HCT116 (cell line): ENCODE data around the gene SIGLEC14. TPM values are rescaled to one million over a fixed set of nuclear protein-coding genes. Genes with fewer than 3 reads are reported as not detected.

Source experiments
- ATAC-seq: fragments of 200-7000 bp; cut with Tn5 transposase; 2 replicates; pipeline ENCODE4 v1.9.1; 2020; ENCODE audit warnings: mild to moderate bottlenecking, moderate library complexity
- BruUV-seq: library from RNA; stranded (reverse); fragments of 400-500 nt; replicated peaks from 2 replicates; lab custom pipeline; 2021; lab: Mats Ljungman, UMichigan
- CTCF ChIA-PET: fragments of 300-600 bp; sonication (Branson Sonifier 250); formaldehyde crosslinking; loops from one replicate; lab custom pipeline; 2021; ENCODE audit warnings: antibody characterized with exemption; lab: Charles Lee
- POLR2A ChIA-PET: fragments of 300-600, 350-600 bp; sonication (Branson Sonifier 250); formaldehyde crosslinking; loops from one replicate; lab custom pipeline; 2021; ENCODE audit warnings: antibody characterized with exemption; lab: Charles Lee
- RAD21 ChIA-PET, 2 experiments: fragments of 300-600 bp; sonication (Branson Sonifier 250); formaldehyde crosslinking; loops; one replicate each; lab custom pipeline; 2023; ENCODE audit warnings: low total read pairs in 2 of 2; ENCODE audit not compliant: uncharacterized antibody in 2 of 2, unreplicated experiment in 2 of 2, low non-redundant PET in 1 of 2; lab: Charles Lee
- DNase-seq: peaks from one replicate; pipeline ENCODE4 v3.0.0-alpha.2; 2010; ENCODE audit warnings: low read depth, low spot score
- H2AFZ ChIP-seq: fragments of 200-600 bp; shearing (Covaris generic), sonication (generic); 2 replicates; pipeline ENCODE4 v1.6.1; 2017; ENCODE audit warnings: low read depth, mixed run types, mixed read lengths, antibody characterized with exemption, low read length; ENCODE audit not compliant: poor library complexity, severe bottlenecking
- H3K27ac ChIP-seq: 2 replicates; pipeline ENCODE4 v1.5.1; 2012; ENCODE audit warnings: low read depth, low read length
- H3K27me3 ChIP-seq: fragments of 200-600 bp; sonication (generic); 2 replicates; pipeline ENCODE4 v1.6.1; 2016; ENCODE audit warnings: mixed run types, low read length, mixed read lengths; ENCODE audit not compliant: insufficient read depth
- H3K36me3 ChIP-seq, 2 experiments: fragments of 200-500 bp in 1 of 2; fragments of 200-600 bp in 1 of 2; sonication (Bioruptor generic) in 1 of 2; sonication (generic) in 1 of 2; 2 replicates each; pipeline versions ENCODE4 v1.5.1 to v1.6.1; 2014 to 2016; ENCODE audit warnings: low read length in 2 of 2, inconsistent platforms in 1 of 2, mixed read lengths in 1 of 2, mixed run types in 1 of 2; ENCODE audit not compliant: insufficient read depth in 2 of 2, control insufficient read depth in 1 of 2
- H3K4me1 ChIP-seq, 2 experiments: fragments of 200-600 bp in 1 of 2; sonication (generic) in 1 of 2; 2 replicates each; pipeline versions ENCODE4 v1.5.1 to v1.6.1; 2012 to 2017; ENCODE audit warnings: low read length in 2 of 2, inconsistent platforms in 1 of 2, mild to moderate bottlenecking in 1 of 2, mixed read lengths in 1 of 2, mixed run types in 1 of 2, moderate library complexity in 1 of 2; ENCODE audit not compliant: insufficient read depth in 2 of 2, control insufficient read depth in 1 of 2
- H3K4me2 ChIP-seq: fragments of 200-600 bp; sonication (generic); 2 replicates; pipeline ENCODE4 v1.6.1; 2017; ENCODE audit warnings: mixed run types, low read length, mixed read lengths
- H3K4me3 ChIP-seq, 2 experiments: fragments of 200-600 bp in 1 of 2; sonication (generic) in 1 of 2; replicated peaks in 1 of 2; 2 replicates each; pipeline ENCODE4 v1.5.1; 2011 to 2016; ENCODE audit warnings: low read length in 2 of 2, control low read depth in 1 of 2, low read depth in 1 of 2, mild to moderate bottlenecking in 1 of 2, mixed read lengths in 1 of 2, mixed run types in 1 of 2
- H3K79me2 ChIP-seq: fragments of 200-600 bp; sonication (generic); 2 replicates; pipeline ENCODE4 v1.6.1; 2017; ENCODE audit warnings: mild to moderate bottlenecking, mixed run types, low read length, moderate library complexity, mixed read lengths; ENCODE audit not compliant: insufficient read depth
- H3K9ac ChIP-seq: fragments of 200-600 bp; sonication (generic); 2 replicates; pipeline ENCODE4 v1.6.1; 2016; ENCODE audit warnings: low read length, mixed read lengths
- H3K9me2 ChIP-seq: fragments of 200-600 bp; sonication (generic), shearing (Covaris generic); 2 replicates; pipeline ENCODE4 v1.6.1; 2017; ENCODE audit warnings: mixed run types, mild to moderate bottlenecking, moderate library complexity; ENCODE audit not compliant: insufficient read depth
- H3K9me3 ChIP-seq, 2 experiments: fragments of 200-500 bp in 1 of 2; fragments of 200-600 bp in 1 of 2; sonication (Bioruptor generic) in 1 of 2; sonication (generic) in 1 of 2; 2 replicates each; pipeline ENCODE4 v1.6.1; 2014 to 2017; ENCODE audit warnings: low read length in 2 of 2, mixed read lengths in 2 of 2, inconsistent platforms in 1 of 2, low read depth in 1 of 2, mild to moderate bottlenecking in 1 of 2, mixed run types in 1 of 2, moderate library complexity in 1 of 2; ENCODE audit not compliant: control insufficient read depth in 1 of 2, insufficient read depth in 1 of 2
- H4K20me1 ChIP-seq: fragments of 200-600 bp; sonication (generic), shearing (Covaris generic); 2 replicates; pipeline ENCODE4 v1.6.1; 2017; ENCODE audit warnings: mixed run types, mild to moderate bottlenecking, moderate library complexity; ENCODE audit not compliant: insufficient read depth
- ATF3 ChIP-seq: IDR thresholded peaks from 2 replicates; pipeline ENCODE4 v1.6.1; 2012
- CBX3 ChIP-seq: IDR thresholded peaks from 2 replicates; pipeline ENCODE4 v1.6.1; 2012; ENCODE audit warnings: low read depth
- EGR1 ChIP-seq: IDR thresholded peaks from 2 replicates; pipeline ENCODE4 v1.6.1; 2012; ENCODE audit warnings: low read depth
- EZH2phosphoT487 ChIP-seq: fragments of 200-600 bp; IDR thresholded peaks from 2 replicates; pipeline ENCODE4 v1.6.1; 2018; ENCODE audit warnings: antibody characterized with exemption, borderline replicate concordance
- POLR2AphosphoS5 ChIP-seq: IDR thresholded peaks from 2 replicates; pipeline ENCODE4 v1.6.1; 2011; ENCODE audit warnings: mild to moderate bottlenecking, low read depth, low read length, moderate library complexity
- SRF ChIP-seq: IDR thresholded peaks from 2 replicates; pipeline ENCODE4 v1.6.1; 2012; ENCODE audit warnings: low read depth
- TCF7L2 ChIP-seq: IDR thresholded peaks from 2 replicates; pipeline ENCODE4 v1.7.0; 2011; ENCODE audit warnings: borderline replicate concordance, inconsistent platforms; ENCODE audit not compliant: insufficient read depth, insufficient read length; ENCODE audit errors: extremely low read depth
- ZBTB33 ChIP-seq: IDR thresholded peaks from 2 replicates; pipeline ENCODE4 v1.6.1; 2011; ENCODE audit warnings: mild to moderate bottlenecking, low read length, moderate library complexity; ENCODE audit not compliant: insufficient replicate concordance; ENCODE audit errors: extremely low read depth
- ZFX ChIP-seq: fragments of 450-650 bp; IDR thresholded peaks from 2 replicates; pipeline ENCODE4 v1.6.1; 2017
- ZNF274 ChIP-seq: fragments of 200-500 bp; sonication (Bioruptor generic); IDR thresholded peaks from 2 replicates; pipeline ENCODE4 v1.6.1; 2014; ENCODE audit warnings: mild to moderate bottlenecking, low read depth, low read length, inconsistent platforms
- intact Hi-C: fragments of 100-400 bp; cut with micrococcal nuclease; formaldehyde crosslinking; loops from 2 replicates; pipeline ENCODE4 v1.10.0; 2022
- total RNA-seq: library from RNA; stranded (reverse); gene quantifications from one replicate; pipeline ENCODE4 v1.2.1, GENCODE V29; 2021; ENCODE audit not compliant: unreplicated experiment
- TF ChIP-seq, protein P1 (sequence below), 3 experiments: fragments of 200-600 bp in 1 of 3; sonication (generic) in 1 of 3; IDR thresholded peaks in 2 of 3; conservative IDR thresholded peaks in 1 of 3; 2 replicates each; pipeline ENCODE4 v1.5.1; 2012 to 2017; ENCODE audit warnings: low read depth in 2 of 3, low read length in 2 of 3, antibody characterized with exemption in 1 of 3, borderline replicate concordance in 1 of 3, control low read depth in 1 of 3, mild to moderate bottlenecking in 1 of 3, mixed read lengths in 1 of 3, mixed run types in 1 of 3, moderate library complexity in 1 of 3; ENCODE audit not compliant: insufficient read depth in 1 of 3
- TF ChIP-seq, protein P2 (sequence below): IDR thresholded peaks from 2 replicates; pipeline ENCODE4 v1.6.1; 2012

SIGLEC14 gene
- total RNA-seq, 1 experiment from 2014 or later: not detected

- ChIA-PET POLR2A (no interaction called here), RAD21 (no interaction called here), CTCF (no interaction called here)
- Histone ChIP-seq H2AFZ (no peak overlapping the region), H3K9me2 (no peaks in the 10 kb centered on the region), H3K4me1 (peaks cover under 1 to 7% of the 10 kb centered on the region in 2 experiments; a peak in 2 of 4 replicates), H4K20me1 (no peaks in the 10 kb centered on the region), H3K9me3 (no peaks in the 10 kb centered on the region), H3K27ac (no peak overlapping the region), H3K79me2 (no peaks in the 10 kb centered on the region), H3K27me3 (peaks cover 4% of the 10 kb centered on the region; the same call in 1 of the 2 replicates), H3K9ac (no peak overlapping the region), H3K36me3 (no peaks in the 10 kb centered on the region), H3K4me2 (no peak overlapping the region), H3K4me3 (no peak overlapping the region)
- DNase-seq (no peak), ATAC-seq (no peak)
- BruUV-seq: no TSS peak
- TF ChIP-seq ATF3 (no peak), CBX3 (no peak), EZH2phosphoT487 (no peak), SRF (no peak), TCF7L2 (no peak)
- intact Hi-C loops: no loop called here
Measured at GRCh38 chr19:51599084-51599483, 47.5 kb downstream of the SIGLEC14 start.

GRCh38 chr19:51598159-51598915, 48.3 kb downstream of the SIGLEC14 start:
- RAD21 ChIA-PET: no interaction called here
- no peak overlapping the region for H3K4me3 ChIP-seq
- H3K79me2 ChIP-seq: no peaks in the 10 kb centered on the region
- H3K4me2 ChIP-seq: no peak overlapping the region
- H3K36me3 ChIP-seq: no peaks in the 10 kb centered on the region
- CTCF ChIA-PET: no interaction called here
- TF ChIP-seq ZBTB33 (no peak), POLR2AphosphoS5 (no peak), EGR1 (no peak), ZFX (no peak), EZH2phosphoT487 (no peak), ZNF274 (no peak)
- TF ChIP-seq, protein P1, sequence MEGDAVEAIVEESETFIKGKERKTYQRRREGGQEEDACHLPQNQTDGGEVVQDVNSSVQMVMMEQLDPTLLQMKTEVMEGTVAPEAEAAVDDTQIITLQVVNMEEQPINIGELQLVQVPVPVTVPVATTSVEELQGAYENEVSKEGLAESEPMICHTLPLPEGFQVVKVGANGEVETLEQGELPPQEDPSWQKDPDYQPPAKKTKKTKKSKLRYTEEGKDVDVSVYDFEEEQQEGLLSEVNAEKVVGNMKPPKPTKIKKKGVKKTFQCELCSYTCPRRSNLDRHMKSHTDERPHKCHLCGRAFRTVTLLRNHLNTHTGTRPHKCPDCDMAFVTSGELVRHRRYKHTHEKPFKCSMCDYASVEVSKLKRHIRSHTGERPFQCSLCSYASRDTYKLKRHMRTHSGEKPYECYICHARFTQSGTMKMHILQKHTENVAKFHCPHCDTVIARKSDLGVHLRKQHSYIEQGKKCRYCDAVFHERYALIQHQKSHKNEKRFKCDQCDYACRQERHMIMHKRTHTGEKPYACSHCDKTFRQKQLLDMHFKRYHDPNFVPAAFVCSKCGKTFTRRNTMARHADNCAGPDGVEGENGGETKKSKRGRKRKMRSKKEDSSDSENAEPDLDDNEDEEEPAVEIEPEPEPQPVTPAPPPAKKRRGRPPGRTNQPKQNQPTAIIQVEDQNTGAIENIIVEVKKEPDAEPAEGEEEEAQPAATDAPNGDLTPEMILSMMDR (IDR thresholded peaks at IDR 0.05 in 2 of 3, conservative IDR thresholded peaks at IDR 0.05 in 1 of 3; ENCODE audit: borderline replicate concordance in 1 of 3, insufficient read depth in 1 of 3, low read depth in 2 of 3, low read length in 2 of 3): no peak
- TF ChIP-seq, protein P2, sequence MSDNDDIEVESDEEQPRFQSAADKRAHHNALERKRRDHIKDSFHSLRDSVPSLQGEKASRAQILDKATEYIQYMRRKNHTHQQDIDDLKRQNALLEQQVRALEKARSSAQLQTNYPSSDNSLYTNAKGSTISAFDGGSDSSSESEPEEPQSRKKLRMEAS: no peak
- H3K9me3 ChIP-seq: no peaks in the 10 kb centered on the region
- ATAC-seq (no peak), DNase-seq (no peak)
- H3K9ac ChIP-seq: no peak overlapping the region
- no peaks in the 10 kb centered on the region for H3K9me2 ChIP-seq
- POLR2A ChIA-PET: no interaction called here
- intact Hi-C loops: no loop called here
- H2AFZ ChIP-seq: no peak overlapping the region
- no peaks in the 10 kb centered on the region for H4K20me1 ChIP-seq
- H3K27me3 ChIP-seq: peaks cover 4% of the 10 kb centered on the region; the same call in 1 of the 2 replicates
- BruUV-seq: no TSS peak
- peaks cover 4 to 12% of the 10 kb centered on the region in 2 experiments; a peak in 2 of 4 replicates for H3K4me1 ChIP-seq
- no peak overlapping the region for H3K27ac ChIP-seq
